Effector memory CD4-positive, alpha-beta T cell (primary cell): Measurements from ENCODE around the gene PDE1A.

Experiments
- DNase-seq, 3 donors: peaks; one replicate each; pipeline ENCODE4 v3.0.0-alpha.2; 2020
- H3K27ac ChIP-seq: 2 replicates; pipeline ENCODE4 v1.7.0; 2013; ENCODE audit warnings: mild to moderate bottlenecking, low read length, moderate library complexity; ENCODE audit not compliant: insufficient read depth, poor library complexity, severe bottlenecking
- H3K27me3 ChIP-seq: replicated peaks from 2 replicates; pipeline ENCODE4 v1.7.0; 2013; ENCODE audit warnings: mild to moderate bottlenecking, low read length; ENCODE audit not compliant: insufficient read depth, control insufficient read depth, poor library complexity, severe bottlenecking
- H3K36me3 ChIP-seq: 2 replicates; pipeline ENCODE4 v1.7.0; 2013; ENCODE audit warnings: mild to moderate bottlenecking, low read length, moderate library complexity; ENCODE audit not compliant: control insufficient read depth, insufficient read depth
- H3K4me1 ChIP-seq: 2 replicates; pipeline ENCODE4 v1.7.0; 2013; ENCODE audit warnings: low read length, mild to moderate bottlenecking; ENCODE audit not compliant: control insufficient read depth, insufficient read depth, poor library complexity, severe bottlenecking
- H3K4me3 ChIP-seq: 2 replicates; pipeline ENCODE4 v1.7.0; 2013; ENCODE audit warnings: low read length, low read depth, mild to moderate bottlenecking; ENCODE audit not compliant: insufficient read depth, poor library complexity, severe bottlenecking
- H3K9me3 ChIP-seq: 2 replicates; pipeline ENCODE4 v1.7.0; 2013; ENCODE audit warnings: mild to moderate bottlenecking, low read length, moderate library complexity; ENCODE audit not compliant: control insufficient read depth
- total RNA-seq, 3 donors: gene quantifications; one replicate each; lab custom pipeline; 2026; lab: John Stamatoyannopoulos, UW

The PDE1A gene
- total RNA-seq = 0 to 0.17 (median 0) reads per million in 3 donors

DNA sequence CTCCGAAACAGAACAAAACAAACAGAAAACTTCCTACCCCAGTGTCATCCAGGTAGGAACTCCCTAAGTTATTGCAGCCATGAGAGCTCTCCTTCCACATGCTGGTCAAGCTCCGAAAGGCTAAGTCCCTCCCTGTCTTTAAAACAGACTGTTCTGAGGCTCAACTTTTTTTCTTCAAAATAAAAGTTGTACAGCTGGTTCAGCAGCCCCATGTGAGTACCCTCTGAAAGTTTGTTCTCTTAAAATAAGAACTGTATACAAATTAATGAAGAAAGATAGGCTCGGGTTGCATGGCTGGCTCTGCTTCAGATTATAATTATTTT is at the start of gene PDE1A:
TSS of gene PDE1A (minus strand) at position 119 of the 323 bp plus-strand sequence.
- Histone ChIP-seq H3K9me3 (no peaks in the 10 kb centered on the region), H3K27me3 (no peaks in the 10 kb centered on the region), H3K4me1 (no peaks in the 10 kb centered on the region), H3K36me3 (no peaks in the 10 kb centered on the region), H3K4me3 (no peak within 1 kb of the TSS), H3K27ac (no peak within 1 kb of the TSS)
- no peak for DNase-seq

DNA sequence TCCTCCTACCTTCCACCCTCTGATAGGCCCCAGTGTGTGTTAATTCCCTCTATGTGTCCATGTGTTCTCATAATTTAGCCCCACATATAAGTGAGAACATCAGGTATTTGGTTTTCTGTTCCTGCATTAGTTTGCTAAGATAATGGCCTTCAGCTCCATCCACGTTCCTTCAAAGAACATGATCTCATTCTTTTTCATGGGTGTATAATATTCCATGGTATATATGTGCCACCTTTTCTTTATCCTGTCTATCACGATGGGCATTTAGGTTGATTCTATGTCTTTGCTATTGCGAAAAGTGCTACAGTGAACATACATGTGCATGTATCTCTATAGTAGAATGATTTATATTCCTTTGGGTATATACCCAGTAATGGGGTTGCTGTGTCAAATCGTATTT is 46.8 kb upstream of the PDE1A start:
- DNase-seq = no peak
- Histone ChIP-seq H3K4me3 (no peak overlapping the region), H3K36me3 (no peaks in the 10 kb centered on the region), H3K9me3 (peaks cover 4% of the 10 kb centered on the region), H3K27ac (no peak overlapping the region), H3K27me3 (no peaks in the 10 kb centered on the region), H3K4me1 (no peaks in the 10 kb centered on the region)

DNA sequence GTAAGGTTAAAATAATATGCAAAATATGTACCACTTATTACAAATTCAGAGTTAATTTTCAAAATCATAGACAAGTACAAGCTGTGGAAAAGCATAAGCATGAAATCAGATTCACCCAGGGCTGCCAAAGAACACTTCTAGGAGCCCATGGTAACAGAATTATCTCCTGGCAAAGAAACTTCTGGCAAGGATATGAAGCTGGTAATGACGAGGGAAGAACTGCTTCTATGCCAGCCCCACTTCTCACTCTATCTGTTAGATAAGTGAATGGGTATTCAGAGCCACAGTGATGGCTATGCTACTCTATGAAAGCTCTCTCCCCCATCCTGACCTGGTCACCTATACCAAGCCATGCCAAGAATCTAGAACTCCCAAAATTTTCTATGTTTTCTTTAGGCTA is 36.9 kb upstream of the PDE1A start:
- Histone ChIP-seq H3K36me3 (no peaks in the 10 kb centered on the region), H3K4me1 (no peaks in the 10 kb centered on the region), H3K4me3 (no peak overlapping the region), H3K27ac (no peak overlapping the region), H3K27me3 (no peaks in the 10 kb centered on the region), H3K9me3 (no peaks in the 10 kb centered on the region)
- DNase-seq = no peak

DNA sequence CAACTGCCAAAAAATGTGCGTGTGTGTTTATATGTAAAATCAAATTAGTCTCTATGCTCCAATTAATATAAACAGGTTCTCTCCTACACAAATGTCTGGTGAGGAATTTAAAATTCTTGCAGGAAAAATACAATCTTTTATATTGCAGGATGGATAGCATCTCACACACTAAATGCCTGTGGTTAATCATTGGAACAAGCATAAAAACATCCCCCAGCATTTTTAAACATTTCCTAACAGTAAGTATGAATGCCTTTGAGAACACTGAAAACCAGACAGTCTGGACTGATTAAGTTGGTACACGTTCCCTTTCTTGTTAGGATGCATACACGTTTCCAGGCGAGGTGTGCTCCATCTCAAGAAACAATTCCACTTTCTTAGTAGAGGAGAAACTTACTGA is 29.9 kb upstream of the PDE1A start:
- no peak overlapping the region for H3K4me3 ChIP-seq
- H3K36me3 ChIP-seq = no peaks in the 10 kb centered on the region
- no peaks in the 10 kb centered on the region for H3K9me3 ChIP-seq
- no peak overlapping the region for H3K27ac ChIP-seq
- no peaks in the 10 kb centered on the region for H3K4me1 ChIP-seq
- no peaks in the 10 kb centered on the region for H3K27me3 ChIP-seq
- no peak for DNase-seq

DNA sequence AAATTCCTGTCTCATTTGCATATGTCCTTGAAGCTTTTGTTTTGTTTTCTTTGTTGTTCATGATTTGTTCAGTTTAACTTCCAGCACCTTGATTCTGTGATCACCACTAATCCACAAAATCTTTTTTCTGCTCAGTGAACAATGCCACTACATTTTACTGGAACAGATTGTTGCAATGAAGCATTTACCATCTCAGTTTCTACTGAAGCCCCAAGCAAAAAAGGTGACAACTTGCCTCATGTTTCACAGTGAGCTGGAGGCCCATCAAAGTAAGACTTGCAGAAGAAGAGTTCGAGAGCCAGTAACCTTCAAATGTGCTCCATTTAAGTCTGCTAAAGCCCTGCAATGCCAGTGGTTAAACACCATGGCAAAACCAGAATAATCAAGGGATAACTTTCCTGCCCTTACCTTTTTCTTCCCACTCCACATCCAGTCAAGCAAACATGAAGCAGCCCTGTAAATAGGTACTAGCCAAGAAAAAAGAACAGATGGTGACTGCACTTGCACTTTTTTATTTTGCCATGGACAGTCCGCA is 25.7 kb upstream of the PDE1A start:
- no peak for DNase-seq
- Histone ChIP-seq H3K27ac (no peak overlapping the region), H3K36me3 (no peaks in the 10 kb centered on the region), H3K27me3 (no peaks in the 10 kb centered on the region), H3K4me1 (no peaks in the 10 kb centered on the region), H3K9me3 (no peaks in the 10 kb centered on the region), H3K4me3 (no peak overlapping the region)

DNA sequence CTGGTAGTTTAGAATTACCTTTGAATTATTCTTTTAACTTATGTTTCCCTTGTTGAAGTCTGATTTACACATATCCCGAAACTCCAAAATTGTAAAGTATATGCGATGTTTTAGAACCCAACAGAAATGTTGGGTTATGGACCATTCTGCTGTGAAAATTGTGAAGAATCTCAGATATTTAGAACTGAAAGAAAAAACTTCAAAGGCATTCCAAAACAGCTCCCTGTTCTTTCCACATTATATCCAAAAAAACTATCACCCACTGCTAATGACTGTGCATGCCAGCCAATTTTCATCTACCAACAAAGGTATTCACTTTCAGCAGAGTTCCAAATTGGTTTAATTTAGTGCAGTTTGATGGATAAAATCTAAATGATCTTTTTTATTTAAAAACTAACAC is 21.5 kb upstream of the PDE1A start:
- Histone ChIP-seq H3K4me1 (no peaks in the 10 kb centered on the region), H3K9me3 (no peaks in the 10 kb centered on the region), H3K27ac (no peak overlapping the region), H3K36me3 (no peaks in the 10 kb centered on the region), H3K4me3 (no peak overlapping the region), H3K27me3 (no peaks in the 10 kb centered on the region)
- DNase-seq = no peak

DNA sequence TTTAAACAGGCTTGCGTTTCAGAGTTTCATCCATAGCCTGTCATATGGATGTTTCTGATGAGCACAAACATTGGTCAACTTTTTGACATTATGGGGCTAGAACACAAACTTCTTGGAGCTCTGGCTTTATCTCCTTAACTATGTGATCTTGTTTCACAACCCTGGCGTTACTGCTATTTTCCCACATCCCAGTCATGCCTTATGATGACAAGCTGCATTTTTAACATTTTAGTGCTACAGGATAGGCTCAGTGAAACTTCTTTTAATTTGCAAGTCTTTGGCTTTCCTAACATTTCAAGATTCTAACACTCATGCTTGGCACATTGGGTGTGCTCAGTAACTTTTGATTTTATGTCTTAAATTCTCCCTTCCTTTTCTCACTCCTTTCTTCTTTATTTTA is 21.0 kb upstream of the PDE1A start:
- no peaks in the 10 kb centered on the region for H3K4me1 ChIP-seq
- no peak overlapping the region for H3K4me3 ChIP-seq
- no peaks in the 10 kb centered on the region for H3K27me3 ChIP-seq
- H3K9me3 ChIP-seq = no peaks in the 10 kb centered on the region
- H3K36me3 ChIP-seq = no peaks in the 10 kb centered on the region
- no peak overlapping the region for H3K27ac ChIP-seq
- DNase-seq = no peak

DNA sequence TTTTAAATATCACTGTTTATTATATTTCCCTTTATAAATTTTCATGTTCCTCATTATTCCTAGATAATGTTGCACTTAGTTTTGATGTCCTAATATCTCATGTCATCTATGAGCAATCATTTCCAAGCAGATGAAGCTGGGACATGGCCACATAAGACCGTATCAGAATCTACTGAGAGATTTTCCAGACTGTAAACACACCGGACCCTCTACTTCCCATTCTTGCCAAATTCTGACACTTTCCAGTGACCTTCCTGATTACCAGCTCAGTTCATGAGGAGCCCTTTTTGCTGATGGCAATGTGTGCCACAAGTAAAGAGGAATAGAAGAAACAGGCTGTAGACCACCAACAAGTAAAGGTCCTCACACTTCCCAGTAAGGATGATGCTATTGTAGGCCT is 20.3 kb upstream of the PDE1A start:
- DNase-seq = no peak
- no peak overlapping the region for H3K4me3 ChIP-seq
- H3K27me3 ChIP-seq = no peaks in the 10 kb centered on the region
- no peaks in the 10 kb centered on the region for H3K4me1 ChIP-seq
- no peaks in the 10 kb centered on the region for H3K9me3 ChIP-seq
- no peaks in the 10 kb centered on the region for H3K36me3 ChIP-seq
- no peak overlapping the region for H3K27ac ChIP-seq

DNA sequence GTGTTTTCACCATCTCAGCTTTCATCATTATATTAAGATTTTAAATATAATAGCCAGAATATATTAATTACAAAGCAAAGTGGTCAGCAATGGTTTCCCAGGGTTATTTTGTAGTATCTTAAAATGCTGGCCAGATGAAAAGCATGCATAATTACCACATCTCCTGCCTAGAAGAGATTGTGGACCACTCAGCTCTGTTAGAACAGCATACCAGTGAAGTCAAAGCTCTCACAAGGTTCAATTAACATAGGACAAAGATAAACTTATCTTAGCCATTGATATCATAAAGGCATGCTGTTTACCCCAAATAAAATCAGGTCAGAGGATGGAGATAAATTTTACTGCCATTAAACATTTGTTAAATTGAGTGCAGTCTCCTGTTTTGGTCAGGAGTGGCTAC is 19.3 kb upstream of the PDE1A start:
- Histone ChIP-seq H3K4me1 (no peaks in the 10 kb centered on the region), H3K27ac (no peak overlapping the region)
- no peak for DNase-seq

DNA sequence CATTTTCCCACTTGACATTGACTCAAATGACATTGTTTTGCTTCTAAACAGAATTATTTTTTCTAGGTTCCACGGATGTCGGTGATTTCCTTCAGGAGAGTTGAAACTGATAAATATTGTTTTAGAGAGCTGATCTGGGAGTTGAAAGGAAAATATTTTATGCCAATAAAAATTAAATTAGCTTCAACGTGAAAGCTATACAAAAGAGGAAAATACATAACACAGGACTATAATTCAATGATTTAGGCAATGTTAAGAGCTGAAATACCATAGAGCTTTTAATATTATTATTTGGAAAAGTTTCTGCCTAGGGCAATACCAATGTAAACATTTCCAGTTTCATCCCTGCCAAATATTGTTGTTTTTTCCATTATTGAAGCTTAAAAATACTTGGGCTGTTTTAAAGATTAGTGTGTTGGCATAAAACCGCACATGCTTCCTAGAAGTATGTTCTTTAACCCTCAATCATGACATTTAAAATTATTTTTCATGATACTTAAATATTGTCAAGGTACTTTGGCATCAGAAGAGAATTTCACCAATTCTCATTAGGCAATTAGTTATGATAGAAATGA is 18.6 kb upstream of the PDE1A start:
- H3K27me3 ChIP-seq = no peaks in the 10 kb centered on the region
- H3K9me3 ChIP-seq = no peaks in the 10 kb centered on the region
- H3K27ac ChIP-seq = no peak overlapping the region
- no peak for DNase-seq
- H3K4me3 ChIP-seq = no peak overlapping the region
- H3K36me3 ChIP-seq = no peaks in the 10 kb centered on the region
- H3K4me1 ChIP-seq = no peaks in the 10 kb centered on the region

More for the DNA sequence above, 19.3 kb upstream of the PDE1A start:
- no peaks in the 10 kb centered on the region for H3K9me3 ChIP-seq
- no peaks in the 10 kb centered on the region for H3K36me3 ChIP-seq
- H3K27me3 ChIP-seq = no peaks in the 10 kb centered on the region
- H3K4me3 ChIP-seq = no peak overlapping the region
